GM06990 (cell line): ENCODE measurements around the gene PKNOX1.
A peak's percentile ranks its signal among the peaks of the same experiment; 100 is the strongest.
"Not testable (repeated sequence)": the region's sequence is repeated elsewhere in the genome, so short reads cannot be mapped to it uniquely, and the experiment has no call there.

Experiments used
- DNase-seq: peaks from one replicate; pipeline ENCODE4 v3.0.0-alpha.2; 2011; ENCODE audit not compliant: insufficient read length; ENCODE audit errors: extremely low read depth
- H3K27me3 ChIP-seq: replicated peaks from 2 replicates; pipeline ENCODE4 v1.6.0; 2011; ENCODE audit warnings: low read length; ENCODE audit not compliant: control insufficient read depth, insufficient read depth
- H3K36me3 ChIP-seq: 2 replicates; pipeline ENCODE4 v1.5.1; 2011; ENCODE audit warnings: low read length; ENCODE audit not compliant: control insufficient read depth, insufficient read depth
- H3K4me3 ChIP-seq: replicated peaks from 2 replicates; pipeline ENCODE4 v1.5.1; 2011; ENCODE audit warnings: low read depth, mild to moderate bottlenecking, control low read depth, low read length
- CTCF ChIP-seq: IDR thresholded peaks from 2 replicates; pipeline ENCODE4 v1.5.1; 2011; ENCODE audit warnings: low read length, control low read depth, mild to moderate bottlenecking, inconsistent platforms; ENCODE audit not compliant: insufficient read depth, poor library complexity, severe bottlenecking

The PKNOX1 gene

DNA sequence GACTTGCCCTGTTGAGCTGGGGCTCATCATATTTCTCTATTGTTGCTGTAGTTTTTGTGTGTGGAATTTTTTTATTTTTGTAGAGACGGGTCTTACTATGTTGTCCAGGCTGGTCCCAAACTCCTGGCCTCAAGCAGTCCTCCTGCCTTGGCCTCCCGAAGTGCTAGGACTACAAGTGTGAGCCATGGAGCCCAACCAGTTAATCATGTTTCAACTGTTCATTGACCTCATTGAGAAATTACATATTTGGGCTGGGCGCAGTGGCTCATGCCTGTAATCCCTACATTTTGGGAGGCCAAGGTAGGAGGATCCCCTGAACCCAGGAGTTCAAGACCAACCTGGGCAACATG lies 9.2 kb upstream of the PKNOX1 start:
- DNase-seq = no peak
- H3K36me3 ChIP-seq = no peaks in the 10 kb centered on the region
- no peaks in the 10 kb centered on the region for H3K27me3 ChIP-seq
- TF ChIP-seq CTCF = no peak
- H3K4me3 ChIP-seq = no peak overlapping the region

- H3K27me3 ChIP-seq, H3K36me3 ChIP-seq, H3K4me3 ChIP-seq, DNase-seq: not testable (repeated sequence)
These were observed 6.7 kb upstream of the PKNOX1 start for GRCh38 chr21:42967616-42968015.

DNA sequence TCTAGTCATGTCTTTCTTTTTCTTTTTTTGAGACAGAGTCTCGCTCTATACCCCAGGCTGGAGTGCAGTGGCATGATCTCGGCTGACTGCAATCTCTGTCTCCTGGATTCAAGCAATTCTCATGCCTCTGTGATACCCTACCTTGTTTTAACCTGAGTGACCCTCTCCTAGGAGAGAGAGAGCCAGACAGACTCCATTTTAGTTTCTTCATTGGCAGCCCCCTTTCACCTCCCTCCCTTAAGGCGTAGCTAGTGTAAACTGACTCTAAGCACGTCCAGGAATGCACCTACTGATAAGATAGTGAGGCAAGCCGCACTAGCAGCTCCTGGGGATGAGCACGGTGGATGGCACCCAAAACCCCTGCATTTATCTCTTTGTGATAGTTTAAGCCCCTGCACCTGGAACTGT lies 5.2 kb upstream of the PKNOX1 start:
- no peak for DNase-seq
- H3K27me3 ChIP-seq = no peaks in the 10 kb centered on the region
- H3K4me3 ChIP-seq = no peak overlapping the region
- no peaks in the 10 kb centered on the region for H3K36me3 ChIP-seq
- no peak for TF ChIP-seq CTCF

GRCh38 chr21:42970946-42971653 lies 3.3 kb upstream of the PKNOX1 start:
- Histone ChIP-seq H3K4me3 (no peak overlapping the region), H3K27me3 (no peaks in the 10 kb centered on the region), H3K36me3 (no peaks in the 10 kb centered on the region)
- DNase-seq = no peak
- TF ChIP-seq CTCF = no peak

DNA sequence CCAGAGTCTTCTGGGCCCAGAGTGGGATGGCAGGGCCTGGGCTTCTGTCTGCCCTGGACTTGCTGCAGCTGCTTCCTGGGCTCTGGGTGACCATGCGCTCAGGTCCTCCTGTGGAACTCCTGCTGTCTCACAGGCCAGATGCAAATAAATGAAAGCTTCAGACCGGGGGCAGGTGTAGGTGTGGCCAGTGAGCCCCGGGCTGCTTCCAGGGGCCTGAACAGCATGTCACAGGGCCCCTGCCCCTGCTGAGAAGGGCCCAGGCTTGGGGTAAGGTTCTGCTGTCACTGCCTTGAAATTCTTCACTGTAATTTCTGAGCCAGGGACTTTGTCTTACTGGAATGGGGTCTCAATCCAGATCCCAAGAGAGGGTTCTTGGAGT lies 2.5 kb upstream of the PKNOX1 start:
- DNase-seq = no peak
- Histone ChIP-seq H3K27me3 (no peaks in the 10 kb centered on the region), H3K4me3 (no peak overlapping the region), H3K36me3 (no peaks in the 10 kb centered on the region)
- no peak for TF ChIP-seq CTCF

DNA sequence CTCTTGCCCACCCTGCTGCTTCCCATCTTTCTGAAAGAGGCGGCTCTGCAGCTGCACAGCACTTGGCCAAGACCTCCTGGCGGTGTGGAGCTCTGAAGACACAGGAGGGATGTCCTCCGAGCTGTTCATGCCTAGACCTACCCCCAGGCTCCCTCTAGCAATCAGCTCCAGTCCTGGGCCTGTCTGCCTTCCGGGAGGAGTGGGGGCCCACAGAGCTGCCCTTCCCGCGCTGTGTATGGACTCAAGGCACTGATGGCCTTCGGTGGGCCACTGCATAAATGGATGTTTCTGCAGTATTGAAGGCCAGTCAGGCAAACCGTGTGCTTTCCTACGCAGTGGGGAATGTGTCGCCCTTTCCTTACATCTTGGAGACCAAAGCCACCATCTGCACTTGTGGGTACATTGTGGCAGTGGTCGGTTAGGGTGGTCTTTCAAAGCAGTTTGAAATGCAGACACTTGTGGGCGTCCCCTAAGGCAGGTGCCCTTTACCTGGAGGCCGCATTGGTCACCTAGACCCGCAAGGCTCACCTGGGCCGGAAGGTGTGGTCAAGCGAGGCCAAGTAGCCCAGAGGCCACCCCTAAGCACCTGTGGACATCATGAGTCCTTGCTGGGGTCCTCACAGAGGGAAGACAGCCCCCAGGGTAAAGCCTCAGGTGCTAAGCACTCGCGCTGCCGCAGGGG lies 912 bp upstream of the PKNOX1 start:
- no peak for TF ChIP-seq CTCF
- no peak for DNase-seq
- no peaks in the 10 kb centered on the region for H3K36me3 ChIP-seq
- peak overlapping the region; percentile 58 for H3K4me3 ChIP-seq
- H3K27me3 ChIP-seq = no peaks in the 10 kb centered on the region
